Fibroblast of gingiva (primary cell): ENCODE results near the gene FBXO30.

Source experiments
- DNase-seq: peaks from one replicate; pipeline ENCODE4 v3.0.0-alpha.2; 2011; ENCODE audit warnings: low read depth

Gene FBXO30, protein sequence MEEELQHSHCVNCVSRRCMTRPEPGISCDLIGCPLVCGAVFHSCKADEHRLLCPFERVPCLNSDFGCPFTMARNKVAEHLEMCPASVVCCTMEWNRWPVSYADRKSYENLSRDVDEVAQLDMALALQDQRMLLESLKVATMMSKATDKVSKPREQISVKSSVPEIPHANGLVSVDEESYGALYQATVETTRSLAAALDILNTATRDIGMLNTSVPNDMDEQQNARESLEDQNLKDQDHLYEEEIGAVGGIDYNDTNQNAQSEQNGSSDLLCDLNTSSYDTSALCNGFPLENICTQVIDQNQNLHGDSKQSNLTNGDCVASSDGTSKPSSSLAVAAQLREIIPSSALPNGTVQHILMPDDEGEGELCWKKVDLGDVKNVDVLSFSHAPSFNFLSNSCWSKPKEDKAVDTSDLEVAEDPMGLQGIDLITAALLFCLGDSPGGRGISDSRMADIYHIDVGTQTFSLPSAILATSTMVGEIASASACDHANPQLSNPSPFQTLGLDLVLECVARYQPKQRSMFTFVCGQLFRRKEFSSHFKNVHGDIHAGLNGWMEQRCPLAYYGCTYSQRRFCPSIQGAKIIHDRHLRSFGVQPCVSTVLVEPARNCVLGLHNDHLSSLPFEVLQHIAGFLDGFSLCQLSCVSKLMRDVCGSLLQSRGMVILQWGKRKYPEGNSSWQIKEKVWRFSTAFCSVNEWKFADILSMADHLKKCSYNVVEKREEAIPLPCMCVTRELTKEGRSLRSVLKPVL

DNA sequence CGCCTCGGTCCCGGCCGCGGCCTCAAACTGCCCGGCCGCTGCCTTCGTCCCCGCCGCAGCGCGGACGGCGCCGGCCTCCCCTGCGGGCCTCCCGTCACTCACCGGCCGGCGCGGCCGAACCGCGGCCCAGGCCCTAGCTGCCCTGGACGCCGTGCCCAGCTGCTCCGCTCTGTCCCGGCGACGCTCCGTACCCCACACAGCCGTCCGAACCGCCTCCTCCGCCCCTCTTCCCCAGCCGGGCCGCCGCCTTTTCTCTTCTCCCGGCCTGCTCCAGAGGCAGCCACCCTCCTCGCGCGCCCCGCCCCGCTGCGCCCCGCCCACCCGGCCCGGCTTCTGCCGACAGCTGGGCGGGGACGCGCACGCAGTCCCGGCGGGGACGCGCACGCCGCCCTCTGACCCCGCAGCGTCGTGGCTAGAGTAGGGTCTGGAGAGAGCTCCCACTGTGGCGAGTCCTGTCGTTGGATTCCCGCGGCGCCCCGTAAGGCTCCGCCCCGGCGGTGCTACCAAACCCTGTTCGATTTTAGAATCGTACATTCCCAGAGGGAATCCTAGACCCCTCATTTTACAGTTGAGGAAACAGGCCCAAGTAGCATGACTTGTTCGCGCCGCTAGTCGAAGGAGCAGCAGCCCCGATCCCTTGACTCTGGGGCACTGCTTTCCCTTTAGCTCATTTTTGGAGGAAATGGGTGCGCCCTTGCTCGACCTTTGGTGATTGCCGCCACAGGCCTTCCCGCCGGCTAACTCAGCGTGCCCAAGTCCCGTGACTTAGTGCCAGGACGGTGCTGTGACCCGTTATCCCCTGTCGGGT is at the start of gene FBXO30:
FBXO30 (minus strand) TSS at position 295 of the 808 bp plus-strand sequence. CDS start 8,390 bp downstream, outside the sequence.
- peak; percentile 90 for DNase-seq

DNA sequence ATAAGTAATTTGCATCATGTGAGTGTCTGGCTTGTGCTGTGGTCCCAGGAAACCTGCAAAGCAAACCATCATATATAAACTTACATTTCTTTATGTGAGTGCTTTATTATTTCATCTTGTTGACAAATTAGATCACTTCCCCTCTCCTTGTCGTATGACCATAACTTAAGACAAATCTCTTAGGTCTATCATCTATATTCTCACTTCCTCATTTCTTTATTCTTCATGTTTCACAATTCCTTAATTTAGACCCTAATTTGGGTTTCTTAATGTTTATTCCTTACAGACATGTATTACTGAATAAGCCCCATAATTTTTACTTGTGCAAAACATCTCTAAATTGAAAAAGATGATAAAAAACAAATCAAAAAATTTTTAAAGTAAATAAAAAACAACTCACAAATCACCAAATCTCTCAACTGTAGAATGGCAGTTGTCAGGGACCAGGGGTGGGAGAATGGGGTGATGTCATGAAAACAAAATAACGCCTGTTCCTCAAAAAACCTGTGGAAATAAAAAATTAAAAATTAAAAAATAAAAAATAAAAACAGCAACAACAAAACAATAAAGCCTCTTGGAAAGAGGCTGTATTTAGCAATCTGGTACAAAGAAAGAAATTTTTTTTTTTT is 49.5 kb upstream of the FBXO30 start:
- no peak for DNase-seq

DNA sequence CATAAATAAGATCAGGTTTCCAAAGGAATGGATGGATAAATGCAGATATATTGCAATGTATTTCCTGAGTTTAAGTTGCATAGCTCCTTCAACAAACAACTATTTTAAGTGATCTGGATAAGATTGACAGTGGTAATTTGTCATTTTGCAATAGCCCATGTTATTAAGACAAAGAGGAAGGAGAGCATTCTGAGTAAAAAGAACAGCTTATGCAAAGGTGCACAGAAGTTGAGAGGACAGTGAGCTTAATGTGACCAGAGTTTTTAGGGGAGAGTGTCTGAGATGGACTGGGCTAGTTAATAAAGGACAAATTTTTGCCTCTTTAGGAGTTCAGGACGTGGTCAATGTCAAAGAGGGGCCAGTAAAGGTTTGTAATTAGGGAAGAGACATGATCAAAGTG is 48.8 kb upstream of the FBXO30 start:
- no peak for DNase-seq

DNA sequence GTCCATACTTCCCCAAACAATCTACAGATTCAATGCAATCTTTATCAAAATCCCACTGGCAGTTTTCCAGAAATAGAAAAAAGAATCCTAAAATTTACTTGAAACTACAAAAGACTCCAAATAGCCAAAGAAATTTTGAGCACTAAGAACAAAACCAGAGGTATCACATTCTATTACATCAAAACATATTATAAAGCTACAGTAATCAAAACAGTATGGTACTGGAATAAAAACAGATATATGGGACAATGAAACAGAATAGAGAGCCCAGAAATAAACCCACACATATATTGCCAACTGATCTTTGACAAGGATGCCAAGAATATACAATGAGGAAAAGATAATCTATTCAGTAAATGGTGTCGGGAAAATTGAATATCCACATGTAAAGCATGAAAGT is 46.0 kb upstream of the FBXO30 start:
- DNase-seq: no peak

DNA sequence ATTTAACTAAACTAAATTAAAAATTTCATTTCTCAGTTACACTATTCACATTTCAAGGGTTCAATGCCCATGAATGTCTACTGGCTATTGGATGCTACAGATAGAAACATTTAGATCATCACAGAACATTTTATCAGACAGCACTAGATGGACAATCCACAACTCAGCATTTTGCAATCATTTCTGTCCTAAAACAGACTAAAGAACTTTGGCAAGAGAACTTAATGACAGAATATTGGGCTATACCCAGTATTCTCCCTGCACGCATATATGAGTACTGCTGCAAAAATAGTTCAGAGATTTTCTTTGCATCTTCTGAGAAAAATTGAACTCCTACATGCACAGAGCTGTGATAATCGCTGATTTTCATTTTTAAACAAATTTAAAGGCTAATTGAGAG is 36.1 kb upstream of the FBXO30 start:
- DNase-seq: no peak

DNA sequence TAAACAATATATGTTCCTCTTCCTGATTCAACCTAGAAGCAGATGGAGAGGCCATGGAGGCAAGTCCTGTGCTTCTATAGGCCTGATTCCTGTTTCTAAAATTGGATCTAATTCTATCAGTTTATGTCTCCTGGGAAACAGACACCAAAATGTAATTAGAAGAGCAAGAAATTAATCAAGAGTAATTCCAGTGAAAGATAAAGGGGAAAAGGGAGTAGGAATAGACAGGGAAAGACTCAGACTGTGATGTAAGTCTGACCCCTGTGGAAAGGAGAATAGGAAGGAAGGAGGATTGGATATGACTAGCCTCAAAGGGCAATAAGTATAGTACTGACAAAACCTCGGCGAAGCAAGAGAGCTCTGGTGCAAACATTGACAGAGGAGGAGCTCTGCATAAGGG is 33.9 kb upstream of the FBXO30 start:
- DNase-seq: no peak

DNA sequence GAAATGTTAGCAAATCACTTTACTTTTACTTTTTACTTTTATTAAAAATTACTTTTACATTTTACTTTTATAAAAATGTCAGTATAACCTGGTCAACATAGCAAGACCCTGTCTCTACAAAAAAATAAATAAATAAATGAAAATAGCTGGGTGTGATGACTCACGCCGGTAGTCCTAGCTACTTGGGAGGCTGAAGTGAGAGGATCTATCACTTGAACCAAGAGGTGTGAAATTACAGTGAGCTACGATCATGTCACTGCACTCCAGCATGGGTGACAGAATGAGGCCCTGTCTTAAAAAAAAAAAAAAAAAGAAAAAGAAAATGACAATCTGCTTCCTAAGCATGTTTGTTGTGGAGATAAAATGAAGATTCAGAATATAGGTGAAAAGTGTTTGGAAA is 31.0 kb upstream of the FBXO30 start:
- no peak for DNase-seq

DNA sequence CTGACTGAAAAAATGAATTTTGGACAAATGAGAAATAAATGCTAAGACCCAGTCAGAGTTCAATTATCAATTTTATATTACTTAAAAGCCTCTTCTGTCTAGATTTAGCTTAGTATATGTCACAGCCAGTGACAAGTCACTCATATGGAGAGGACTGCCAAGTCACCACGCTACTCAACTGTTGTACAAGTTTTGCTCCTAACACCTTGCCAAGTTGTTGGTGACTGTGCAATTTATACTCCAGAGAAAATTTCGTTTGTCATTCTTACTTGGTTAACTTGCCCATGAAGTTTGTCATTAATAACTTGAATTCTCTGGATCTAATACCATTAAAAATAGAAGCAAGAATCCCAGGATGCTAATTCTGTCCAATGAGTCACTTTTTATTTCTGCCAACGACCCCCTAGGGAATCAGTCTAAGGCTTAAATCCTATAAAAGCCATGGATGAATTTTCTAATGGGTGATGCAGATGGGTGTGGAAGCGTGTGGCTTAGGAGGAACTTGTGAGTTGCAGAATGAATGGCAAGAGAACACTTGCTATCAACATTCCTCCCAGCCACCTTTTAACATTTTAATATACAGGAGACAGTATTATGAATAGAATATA is 30.4 kb upstream of the FBXO30 start:
- peak; percentile 15 for DNase-seq

DNA sequence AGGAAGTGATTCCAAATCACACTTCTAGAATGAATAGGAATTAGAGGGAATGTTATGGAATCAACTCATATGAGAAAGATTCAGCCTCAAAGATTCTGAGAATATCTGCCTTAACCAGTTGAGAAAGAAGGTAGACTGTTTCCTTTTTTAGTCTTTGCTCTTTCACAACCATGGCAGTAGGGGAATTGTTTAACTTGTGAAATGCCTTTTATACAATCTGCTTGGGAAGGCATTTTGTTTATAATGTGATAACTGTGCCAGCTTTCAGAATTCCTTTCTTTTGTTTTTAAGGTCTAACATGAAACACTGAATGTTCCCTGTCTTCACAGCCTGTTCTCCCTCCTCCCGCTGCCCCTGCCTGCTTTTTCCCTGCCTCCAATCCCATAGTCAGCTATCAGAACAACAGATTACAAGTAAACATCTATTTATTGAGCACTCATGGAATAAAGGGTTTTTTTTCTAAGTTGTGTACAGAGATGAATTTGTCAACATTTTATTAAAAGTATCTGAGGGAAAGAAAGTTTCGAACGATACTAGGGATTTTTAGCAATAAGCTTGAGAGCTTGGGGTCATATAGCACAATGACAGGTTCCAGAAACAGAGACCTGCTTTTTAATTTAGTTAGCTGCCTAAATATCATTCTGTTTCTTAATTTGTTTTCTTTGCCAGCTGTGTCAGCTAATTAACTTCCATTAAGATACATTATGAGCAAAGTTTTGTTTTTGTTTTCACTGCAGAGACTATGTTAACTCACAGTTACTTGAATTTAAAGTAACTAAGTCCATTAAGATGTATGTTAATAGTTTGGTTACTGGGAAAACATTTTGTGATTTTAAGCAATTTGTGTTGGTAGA is 28.3 kb upstream of the FBXO30 start:
- DNase-seq: peak; percentile 82

DNA sequence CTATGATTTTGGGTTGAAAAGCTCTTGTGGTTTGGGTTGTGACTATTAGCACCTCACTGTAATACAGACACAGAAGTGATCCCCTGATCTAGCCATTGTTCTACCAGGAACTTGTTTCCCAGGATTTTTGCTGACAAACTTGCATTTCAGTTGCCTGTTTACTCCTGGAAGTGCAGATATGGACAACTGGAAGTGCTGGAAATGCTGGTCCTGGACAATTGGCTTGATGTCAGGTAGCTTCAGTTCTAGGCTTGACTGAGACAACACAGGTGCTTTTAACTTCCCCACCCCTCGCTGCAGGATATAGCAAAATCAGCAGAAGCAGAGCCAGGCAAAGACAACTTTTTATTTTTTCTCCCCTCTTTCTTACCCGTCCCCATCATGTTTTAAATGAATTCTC is 27.1 kb upstream of the FBXO30 start:
- no peak for DNase-seq

DNA sequence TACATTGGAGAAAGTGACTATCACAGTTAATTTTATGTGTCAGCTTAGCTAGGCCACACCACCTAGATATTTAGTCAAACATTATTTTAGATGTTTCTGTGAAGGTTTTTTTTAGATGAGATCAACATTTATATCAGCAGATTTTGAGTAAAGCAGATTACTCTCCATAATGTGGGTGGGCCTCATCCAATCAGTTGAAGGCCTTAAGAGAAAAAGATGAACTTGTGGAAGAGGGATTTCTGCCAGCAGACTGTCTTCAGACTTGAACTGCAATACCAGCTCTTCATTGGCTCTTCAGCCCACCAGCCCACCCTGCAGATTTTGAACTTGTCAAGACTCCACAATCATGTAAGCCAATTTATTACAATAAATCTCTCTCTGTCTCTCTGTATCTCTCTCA is 25.1 kb upstream of the FBXO30 start:
- DNase-seq: no peak

DNA sequence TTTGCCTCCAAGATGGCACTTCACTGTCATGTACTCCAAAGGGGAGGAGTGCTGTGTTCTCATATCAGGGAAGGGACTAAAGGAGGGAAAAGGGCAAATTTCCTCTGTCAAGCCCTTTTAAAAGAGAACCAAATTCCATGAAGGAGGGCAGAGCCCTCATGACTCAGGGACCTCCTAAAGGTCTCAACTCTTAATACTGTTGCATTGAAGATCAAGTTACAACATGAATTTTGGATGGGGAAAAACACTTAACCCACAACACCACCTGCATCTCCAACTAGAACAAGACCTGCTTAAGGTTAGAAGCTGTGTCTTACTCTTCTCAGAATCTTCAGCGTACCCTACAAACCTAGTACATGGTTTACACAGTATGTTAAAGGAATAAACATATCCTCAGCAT is 23.7 kb upstream of the FBXO30 start:
- no peak for DNase-seq

DNA sequence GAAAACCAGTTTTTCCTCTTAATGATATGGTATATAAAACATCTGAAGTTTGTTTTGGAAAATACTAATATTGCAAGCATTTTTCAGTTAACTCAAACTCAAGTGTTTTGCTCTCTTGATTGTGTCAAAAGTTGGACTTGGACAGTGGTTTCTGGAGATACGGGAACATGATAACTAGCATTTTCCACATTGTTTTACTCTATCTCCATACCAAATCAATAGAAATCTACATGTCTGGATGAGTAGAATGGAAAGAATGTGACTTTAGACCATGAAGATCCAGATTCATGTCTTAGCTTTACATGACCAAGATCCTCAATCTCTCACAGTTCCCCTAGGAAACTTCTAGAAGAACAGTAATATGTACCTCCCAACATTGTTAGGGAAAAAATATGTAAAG is 22.2 kb upstream of the FBXO30 start:
- DNase-seq: peak; percentile 19

DNA sequence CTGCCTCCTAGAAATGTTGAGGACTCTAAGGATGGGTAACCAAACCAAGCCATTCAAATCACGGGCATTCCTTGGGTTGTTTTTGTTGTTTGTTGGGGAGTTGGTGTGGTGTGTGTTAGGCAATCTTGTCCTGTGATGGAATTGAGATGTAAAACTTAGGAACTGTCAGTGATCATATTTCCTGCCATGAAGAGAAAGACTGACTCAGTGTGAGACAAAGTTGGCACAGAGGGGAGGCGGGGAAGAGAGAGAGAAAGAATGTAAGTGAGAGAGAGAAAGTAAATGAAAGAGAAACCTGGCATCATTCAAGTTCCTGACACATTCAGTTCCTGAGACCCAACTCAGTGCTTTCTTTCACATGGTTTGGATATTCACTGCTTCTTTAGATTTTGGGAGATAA is 21.6 kb upstream of the FBXO30 start:
- DNase-seq: peak; percentile 92

DNA sequence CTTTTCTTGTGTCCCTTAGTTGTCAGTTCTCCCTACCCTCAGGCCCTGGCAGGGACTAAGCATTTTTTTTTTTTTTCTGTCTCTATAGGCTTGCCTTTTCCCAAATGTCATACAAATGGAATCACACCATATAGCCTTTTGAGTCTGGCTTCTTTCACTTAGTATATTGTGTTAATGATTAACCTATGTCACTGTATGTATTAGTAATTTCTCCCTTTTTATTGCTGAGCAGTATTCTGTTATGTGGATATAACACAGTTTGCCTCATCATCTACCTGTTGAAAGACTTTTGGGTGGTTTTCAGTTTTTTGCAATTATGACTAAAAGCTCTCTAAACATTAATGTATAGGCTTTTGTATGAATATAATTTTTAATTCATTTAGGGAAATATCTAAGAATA is 16.0 kb upstream of the FBXO30 start:
- no peak for DNase-seq

DNA sequence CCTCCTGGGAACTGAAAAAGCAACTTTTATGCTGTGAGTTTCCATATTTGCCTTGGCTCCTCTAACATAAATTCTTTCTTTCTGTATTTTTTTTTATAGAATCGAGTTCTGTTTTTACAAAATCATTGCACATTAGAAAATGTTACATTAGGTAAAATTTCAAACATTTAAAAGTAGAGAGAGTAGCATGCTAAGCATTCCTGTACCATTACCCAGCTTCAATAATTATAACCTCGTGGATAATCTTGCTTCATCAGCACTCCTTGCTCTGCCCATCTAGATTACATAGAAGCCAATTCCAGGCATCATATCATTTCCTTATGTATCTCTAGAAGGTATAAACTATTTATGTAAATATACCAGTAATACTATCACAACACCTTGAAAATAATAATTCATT is 15.4 kb upstream of the FBXO30 start:
- DNase-seq: peak; percentile 75

DNA sequence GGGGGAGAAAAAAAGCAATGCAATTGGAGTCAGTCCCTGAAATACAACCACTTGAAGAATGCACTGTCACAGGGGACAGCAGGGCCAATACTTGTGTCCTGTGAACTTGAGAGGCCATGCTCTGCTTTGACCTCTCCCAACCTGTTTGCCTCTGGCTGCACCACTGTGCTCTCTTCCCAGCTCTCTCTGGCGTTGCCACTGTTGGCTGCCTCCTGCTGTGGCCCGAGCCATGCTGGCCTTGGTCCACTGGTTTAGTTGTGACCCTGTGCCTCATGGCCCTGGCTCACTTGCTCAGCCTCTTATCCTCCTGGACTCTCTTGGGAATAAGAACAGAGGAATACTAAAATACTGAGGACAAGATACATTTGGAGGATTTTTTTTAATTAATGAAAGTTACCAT is 14.5 kb upstream of the FBXO30 start:
- no peak for DNase-seq

DNA sequence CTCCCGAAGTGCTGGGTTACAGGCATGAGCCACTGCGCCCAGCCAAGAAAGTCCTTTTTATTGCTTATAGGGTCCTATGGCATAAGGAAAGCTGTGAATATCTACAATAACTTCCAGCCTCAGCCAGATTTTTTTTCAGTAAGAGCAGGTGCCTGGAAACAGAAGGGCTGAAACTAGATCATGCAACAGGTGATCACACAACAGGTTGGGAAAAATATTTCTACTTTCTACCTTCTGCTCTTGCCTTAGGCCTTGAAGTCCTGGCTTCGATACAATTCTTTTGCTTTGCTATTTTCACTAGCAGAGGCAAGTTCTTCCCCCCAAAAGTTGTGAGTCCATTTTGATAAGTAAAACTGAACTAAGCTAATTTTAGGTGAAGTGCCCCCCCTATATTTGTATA is 9.7 kb upstream of the FBXO30 start:
- DNase-seq: no peak

DNA sequence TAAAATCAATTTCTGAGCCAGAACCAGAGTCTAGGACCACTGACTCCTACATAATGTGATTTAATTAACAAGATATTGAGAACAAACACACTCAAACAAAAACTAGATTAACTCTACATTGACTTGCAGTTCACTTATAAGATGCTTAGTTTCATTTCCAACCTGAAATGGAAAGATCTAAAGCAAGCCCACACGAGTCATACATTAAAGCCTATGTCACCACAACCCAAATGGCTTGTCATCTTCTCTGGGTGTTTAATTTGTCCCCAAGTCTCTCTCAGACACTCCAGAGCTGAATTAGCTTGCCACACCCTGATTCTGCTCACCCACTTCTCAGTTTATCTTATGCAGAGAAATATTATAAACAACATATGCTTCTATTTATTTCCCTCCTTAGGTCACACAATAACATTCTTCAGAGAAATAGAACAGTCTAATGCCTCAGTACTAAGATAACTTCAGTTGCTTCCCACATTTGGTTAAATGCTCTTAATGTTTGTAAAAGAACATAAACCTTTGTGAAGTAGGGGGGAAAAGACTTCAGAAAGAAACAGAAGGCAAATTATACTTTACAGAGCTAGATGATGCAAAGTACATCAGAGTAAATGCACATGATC is 8.8 kb upstream of the FBXO30 start:
- DNase-seq: peak; percentile 9

DNA sequence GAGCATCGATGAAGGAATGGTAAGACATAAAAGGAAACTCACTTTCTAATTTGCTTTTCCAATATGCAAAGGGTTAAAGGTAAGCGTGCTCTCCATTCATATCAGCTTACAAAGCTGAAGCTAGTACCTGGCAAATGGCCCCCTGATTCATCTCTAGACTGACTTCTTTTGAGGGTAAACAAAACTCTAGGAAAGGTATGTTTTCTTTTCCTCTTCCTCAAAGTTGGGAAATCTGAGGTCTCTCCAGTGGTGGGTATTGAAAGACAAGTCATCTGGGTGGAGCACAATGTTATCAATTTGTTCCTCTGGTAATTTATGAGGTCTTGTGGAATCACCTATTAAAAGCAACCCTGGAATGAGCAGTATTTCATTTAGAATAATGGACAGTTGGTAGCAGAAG is 7.9 kb upstream of the FBXO30 start:
- no peak for DNase-seq
